H9 (cell line): Measurements from ENCODE around the gene C1QBP. TPM values are rescaled to one million over a fixed set of nuclear protein-coding genes. Genes with fewer than 3 reads are reported as not detected.

ENCODE experiments used
- DNase-seq: peaks from one replicate; pipeline ENCODE4 v3.0.0-alpha.2; 2017
- H2AFZ ChIP-seq: one replicate; pipeline ENCODE4 v1.6.1; 2013; ENCODE audit warnings: mild to moderate bottlenecking, low read length, control low read depth, moderate library complexity
- H2AK5ac ChIP-seq: 2 replicates; pipeline ENCODE4 v1.6.1; 2013; ENCODE audit warnings: low read length, control low read depth, mixed read lengths; ENCODE audit not compliant: insufficient read length
- H2BK120ac ChIP-seq: one replicate; pipeline ENCODE4 v1.6.1; 2013; ENCODE audit warnings: low read depth, mild to moderate bottlenecking, low read length, control low read depth, inconsistent platforms; ENCODE audit not compliant: poor library complexity, severe bottlenecking
- H2BK12ac ChIP-seq: 2 replicates; pipeline ENCODE4 v1.6.1; 2013; ENCODE audit warnings: low read length, control low read depth, mixed read lengths, low read depth; ENCODE audit not compliant: insufficient read length
- H2BK15ac ChIP-seq: 2 replicates; pipeline ENCODE4 v1.6.1; 2013; ENCODE audit warnings: low read depth, low read length, control low read depth
- H2BK20ac ChIP-seq: one replicate; pipeline ENCODE4 v1.6.1; 2013; ENCODE audit warnings: low read depth, mild to moderate bottlenecking, low read length, control low read depth, inconsistent platforms; ENCODE audit not compliant: poor library complexity, severe bottlenecking
- H2BK5ac ChIP-seq: 2 replicates; pipeline ENCODE4 v1.6.1; 2013; ENCODE audit warnings: low read length, control low read depth, mixed read lengths; ENCODE audit not compliant: insufficient read length
- H3K14ac ChIP-seq: 2 replicates; pipeline ENCODE4 v1.6.1; 2013; ENCODE audit warnings: low read length, control low read depth; ENCODE audit not compliant: insufficient read depth
- H3K18ac ChIP-seq: 2 replicates; pipeline ENCODE4 v1.6.1; 2013; ENCODE audit warnings: low read depth, mild to moderate bottlenecking, mixed read lengths, low read length, control low read depth; ENCODE audit not compliant: insufficient read length
- H3K23ac ChIP-seq: 2 replicates; pipeline ENCODE4 v1.6.1; 2013; ENCODE audit warnings: low read length, control low read depth, mixed read lengths, low read depth; ENCODE audit not compliant: insufficient read length
- H3K23me2 ChIP-seq: 2 replicates; pipeline ENCODE4 v1.6.1; 2013; ENCODE audit warnings: low read depth, mild to moderate bottlenecking, mixed read lengths, low read length, control low read depth; ENCODE audit not compliant: insufficient read length, poor library complexity, severe bottlenecking
- H3K27ac ChIP-seq: 2 replicates; pipeline ENCODE4 v1.5.1; 2013; ENCODE audit warnings: low read length, control low read depth, mixed read lengths, low read depth; ENCODE audit not compliant: insufficient read length
- H3K27me3 ChIP-seq: 2 replicates; pipeline ENCODE4 v1.6.1; 2013; ENCODE audit warnings: low read length, control low read depth, inconsistent platforms; ENCODE audit not compliant: insufficient read depth
- H3K4ac ChIP-seq: 2 replicates; pipeline ENCODE4 v1.6.1; 2013; ENCODE audit warnings: low read depth, mild to moderate bottlenecking, control low read depth, inconsistent platforms, low read length, moderate library complexity
- H3K4me1 ChIP-seq: 2 replicates; pipeline ENCODE4 v1.6.1; 2013; ENCODE audit warnings: low read length, control low read depth, inconsistent platforms; ENCODE audit not compliant: insufficient read depth
- H3K4me2 ChIP-seq: 2 replicates; pipeline ENCODE4 v1.6.1; 2013; ENCODE audit warnings: low read length, control low read depth, mixed read lengths; ENCODE audit not compliant: insufficient read length, insufficient read depth
- H3K56ac ChIP-seq: 2 replicates; pipeline ENCODE4 v1.6.1; 2013; ENCODE audit warnings: low read depth, mild to moderate bottlenecking, mixed read lengths, low read length, control low read depth; ENCODE audit not compliant: insufficient read length
- H3K79me1 ChIP-seq: 2 replicates; pipeline ENCODE4 v1.6.1; 2013; ENCODE audit warnings: low read depth, mild to moderate bottlenecking, moderate library complexity, low read length, control low read depth, inconsistent platforms; ENCODE audit not compliant: insufficient read depth, poor library complexity, severe bottlenecking
- H3K79me2 ChIP-seq: 2 replicates; pipeline ENCODE4 v1.6.1; 2013; ENCODE audit warnings: low read length, control low read depth, inconsistent platforms; ENCODE audit not compliant: insufficient read depth
- H3K9ac ChIP-seq: 2 replicates; pipeline ENCODE4 v1.6.1; 2013; ENCODE audit warnings: low read length, control low read depth, mixed read lengths; ENCODE audit not compliant: insufficient read length; ENCODE audit errors: extremely low read depth
- H3K9me3 ChIP-seq: one replicate; pipeline ENCODE4 v1.6.1; 2013; ENCODE audit warnings: low read depth, low read length, inconsistent platforms; ENCODE audit not compliant: control insufficient read depth
- H3T11ph ChIP-seq: one replicate; pipeline ENCODE4 v1.6.1; 2013; ENCODE audit warnings: mild to moderate bottlenecking, low read length, control low read depth, inconsistent platforms
- H4K20me1 ChIP-seq: one replicate; pipeline ENCODE4 v1.6.1; 2013; ENCODE audit not compliant: control insufficient read depth, insufficient read length, insufficient read depth
- H4K5ac ChIP-seq: 2 replicates; pipeline ENCODE4 v1.6.1; 2013; ENCODE audit warnings: low read depth, mild to moderate bottlenecking, mixed read lengths, low read length, control low read depth; ENCODE audit not compliant: insufficient read length
- H4K8ac ChIP-seq: replicated peaks from 2 replicates; pipeline ENCODE4 v1.6.1; 2013; ENCODE audit warnings: low read length, control low read depth, mixed read lengths, low read depth; ENCODE audit not compliant: insufficient read length
- H4K91ac ChIP-seq: 2 replicates; pipeline ENCODE4 v1.6.1; 2013; ENCODE audit warnings: low read depth, mild to moderate bottlenecking, moderate library complexity, mixed read lengths, low read length, control low read depth; ENCODE audit not compliant: insufficient read length
- H3K27ac Mint-ChIP-seq, 3 experiments: 2 replicates in 2 of 3; 3 replicates in 1 of 3; pipeline ENCODE4 v1.8.0; 2020 to 2021; ENCODE audit warnings: mixed read lengths in 3 of 3, mild to moderate bottlenecking in 1 of 3, moderate library complexity in 1 of 3
- H3K27me3 Mint-ChIP-seq: 2 replicates; pipeline ENCODE4 v1.8.0; 2021; ENCODE audit warnings: low read depth, mild to moderate bottlenecking, moderate library complexity, mixed read lengths
- H3K36me3 Mint-ChIP-seq, 3 experiments: 2 replicates in 2 of 3; 3 replicates in 1 of 3; pipeline ENCODE4 v1.8.0; 2020 to 2021; ENCODE audit warnings: low read depth in 3 of 3, mixed read lengths in 3 of 3; ENCODE audit not compliant: insufficient read depth in 1 of 3
- H3K4me1 Mint-ChIP-seq, 2 experiments: 2 replicates each; pipeline ENCODE4 v1.8.0; 2020; ENCODE audit warnings: mixed read lengths in 2 of 2
- H3K4me3 Mint-ChIP-seq, 2 experiments: 2 replicates in 1 of 2; 3 replicates in 1 of 2; pipeline ENCODE4 v1.8.0; 2020 to 2021; ENCODE audit warnings: mild to moderate bottlenecking in 2 of 2, mixed read lengths in 2 of 2, moderate library complexity in 1 of 2
- H3K9me3 Mint-ChIP-seq, 2 experiments: 2 replicates in 1 of 2; 3 replicates in 1 of 2; pipeline ENCODE4 v1.8.0; 2020; ENCODE audit warnings: mild to moderate bottlenecking in 2 of 2, mixed read lengths in 2 of 2, moderate library complexity in 1 of 2
- CTCF ChIP-seq: fragments of 200-600 bp; sonication (generic); conservative IDR thresholded peaks from 3 replicates; pipeline ENCODE4 v1.8.0; 2021; ENCODE audit warnings: antibody characterized with exemption, mild to moderate bottlenecking
- WGBS: extraction: QIAGEN DNeasy Blood & Tissue Kit; methylation state at CpG from one replicate; pipeline ENCODE4 v1.1.7; 2013; ENCODE audit warnings: missing lambda C conversion rate, low lambda C conversion rate, mixed read lengths; ENCODE audit not compliant: insufficient read length; ENCODE audit errors: extremely low coverage; 5-methylcytosine and 5-hydroxymethylcytosine counted together
- total RNA-seq: library from RNA; stranded (reverse); gene quantifications from 2 replicates; pipeline ENCODE4 v1.2.1, GENCODE V29; 2021

C1QBP gene
- total RNA-seq, 1 experiment from 2014 or later: 390 TPM

GRCh38 chr17:5486206-5487124 lies 47.5 kb upstream of the C1QBP start, which contains the start of gene MIS12:
Gene MIS12 (plus strand): TSS chr17:5486566. CDS start chr17:5488863, 2,297 bp downstream.
- H2BK20ac ChIP-seq: no peak within 1 kb of the TSS
- peak within 1 kb of the TSS; percentile 90 for H2BK12ac ChIP-seq
- peak within 1 kb of the TSS; percentile 99 for H3K9ac ChIP-seq
- H2AK5ac ChIP-seq: no peak within 1 kb of the TSS
- no peaks in the 10 kb centered on the region for H3K9me3 ChIP-seq
- H3K79me1 ChIP-seq: peaks cover 3% of the 10 kb centered on the region
- peaks cover 4 to 21% of the 10 kb centered on the region in 2 experiments for H3K4me1 Mint-ChIP-seq
- H3T11ph ChIP-seq: no peak within 1 kb of the TSS
- no peak within 1 kb of the TSS for H2AFZ ChIP-seq
- H3K4me2 ChIP-seq: peak within 1 kb of the TSS; percentile 99
- no peaks in the 10 kb centered on the region for H3K4me1 ChIP-seq
- WGBS: no CpG with 5 or more reads among the region's 77 CpGs
- H3K18ac ChIP-seq: peak within 1 kb of the TSS; percentile 99
- peak within 1 kb of the TSS; percentile 89 for H4K8ac ChIP-seq
- no peak for TF ChIP-seq CTCF
- no peaks in the 10 kb centered on the region for H3K27me3 ChIP-seq
- no peaks in the 10 kb centered on the region for H4K20me1 ChIP-seq
- H3K27ac Mint-ChIP-seq: peak within 1 kb of the TSS; percentile 98 to 100 (median 99)
- peaks cover 13% of the 10 kb centered on the region; the same call in 1 of the 2 replicates for H3K79me2 ChIP-seq
- peak within 1 kb of the TSS; percentile 13; the same call in 1 of the 2 replicates for H3K4ac ChIP-seq
- peak within 1 kb of the TSS; percentile 97 to 100 for H3K4me3 Mint-ChIP-seq
- H3K23me2 ChIP-seq: peaks cover 12% of the 10 kb centered on the region
- peaks cover 31 to 70% (median 58%) of the 10 kb centered on the region in 3 experiments for H3K36me3 Mint-ChIP-seq
- peak within 1 kb of the TSS; percentile 94 for H2BK5ac ChIP-seq
- H3K23ac ChIP-seq: peak within 1 kb of the TSS; percentile 21
- H3K27me3 Mint-ChIP-seq: no peaks in the 10 kb centered on the region; the same call in 1 of the 2 replicates
- peak within 1 kb of the TSS; percentile 87 for H2BK120ac ChIP-seq
- no peaks in the 10 kb centered on the region for H3K9me3 Mint-ChIP-seq
- peak within 1 kb of the TSS; percentile 100 for H3K14ac ChIP-seq
- DNase-seq: peak; percentile 100
- H3K56ac ChIP-seq: peak within 1 kb of the TSS; percentile 76
- peak within 1 kb of the TSS; percentile 94 for H3K27ac ChIP-seq
- 0 out of 2 replicates have a peak within 1 kb of the TSS, but pooled peaks have one; percentile 60 for H2BK15ac ChIP-seq
- peak within 1 kb of the TSS; percentile 91 for H4K5ac ChIP-seq
- H4K91ac ChIP-seq: peak within 1 kb of the TSS; percentile 81
